Stomach (tissue), 4 donors: Measurements from ENCODE around the gene CORO7.

Experiments
- EP300 ChIP-seq: sonication (generic); formaldehyde crosslinking; IDR thresholded peaks from one replicate; pipeline ENCODE4 v1.6.1; 2017; ENCODE audit warnings: antibody characterized with exemption
- POLR2A ChIP-seq, 4 donors: fragments of 450-650 bp; IDR thresholded peaks; one replicate each; pipeline ENCODE4 v1.6.1; 2016; ENCODE audit warnings: antibody characterized with exemption in 4 of 4, control low read depth in 2 of 4, mild to moderate bottlenecking in 1 of 4, moderate library complexity in 1 of 4
- POLR2AphosphoS5 ChIP-seq, 3 donors: sonication (generic); formaldehyde crosslinking; IDR thresholded peaks; one replicate each; pipeline ENCODE4 v1.6.1; 2016; ENCODE audit warnings: antibody characterized with exemption in 3 of 3
- TF ChIP-seq, protein P1 (sequence below), 7 experiments: fragments of 450-650 bp in 4 of 7; fragments of 200-600 bp in 3 of 7; sonication (generic) in 3 of 7; IDR thresholded peaks; one replicate each; pipeline ENCODE4 v1.5.1; 2016 to 2019; ENCODE audit warnings: antibody characterized with exemption in 7 of 7, control low read depth in 2 of 7, mild to moderate bottlenecking in 1 of 7

- TF ChIP-seq, protein P1, sequence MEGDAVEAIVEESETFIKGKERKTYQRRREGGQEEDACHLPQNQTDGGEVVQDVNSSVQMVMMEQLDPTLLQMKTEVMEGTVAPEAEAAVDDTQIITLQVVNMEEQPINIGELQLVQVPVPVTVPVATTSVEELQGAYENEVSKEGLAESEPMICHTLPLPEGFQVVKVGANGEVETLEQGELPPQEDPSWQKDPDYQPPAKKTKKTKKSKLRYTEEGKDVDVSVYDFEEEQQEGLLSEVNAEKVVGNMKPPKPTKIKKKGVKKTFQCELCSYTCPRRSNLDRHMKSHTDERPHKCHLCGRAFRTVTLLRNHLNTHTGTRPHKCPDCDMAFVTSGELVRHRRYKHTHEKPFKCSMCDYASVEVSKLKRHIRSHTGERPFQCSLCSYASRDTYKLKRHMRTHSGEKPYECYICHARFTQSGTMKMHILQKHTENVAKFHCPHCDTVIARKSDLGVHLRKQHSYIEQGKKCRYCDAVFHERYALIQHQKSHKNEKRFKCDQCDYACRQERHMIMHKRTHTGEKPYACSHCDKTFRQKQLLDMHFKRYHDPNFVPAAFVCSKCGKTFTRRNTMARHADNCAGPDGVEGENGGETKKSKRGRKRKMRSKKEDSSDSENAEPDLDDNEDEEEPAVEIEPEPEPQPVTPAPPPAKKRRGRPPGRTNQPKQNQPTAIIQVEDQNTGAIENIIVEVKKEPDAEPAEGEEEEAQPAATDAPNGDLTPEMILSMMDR (IDR thresholded peaks at IDR 0.05), result no peak
- TF ChIP-seq POLR2AphosphoS5 (IDR thresholded peaks at IDR 0.05), result no peak
- no peak for TF ChIP-seq EP300
- no peak for TF ChIP-seq POLR2A (IDR thresholded peaks at IDR 0.05)
Measured at GRCh38 chr16:4403133-4403949, 13.1 kb downstream of the CORO7 start.
